GM21528 (cell line): ENCODE data around the gene RNF187.

Source experiments
- ATAC-seq: cut with Tn5 transposase; IDR thresholded peaks from one replicate; pipeline ENCODE4 v1.9.1; 2021; ENCODE audit warnings: mild to moderate bottlenecking, moderate library complexity; ENCODE audit not compliant: unreplicated experiment, low FRiP score

The RNF187 gene

GRCh38 chr1:228487336-228488124 lies at the start of gene RNF187:
Gene RNF187, plus strand, starts transcription at chr1:228487382.
- ATAC-seq, result peak; percentile 36

GRCh38 chr1:228437424-228437962 lies 49.7 kb upstream of the RNF187 start:
- no peak for ATAC-seq

- no peak for ATAC-seq
Measured at GRCh38 chr1:228438266-228438665, 48.9 kb upstream of the RNF187 start.

- no peak for ATAC-seq
Measured at GRCh38 chr1:228440761-228441500, 46.3 kb upstream of the RNF187 start.

GRCh38 chr1:228443395-228443794 lies 43.8 kb upstream of the RNF187 start:
- ATAC-seq, result no peak

- ATAC-seq, result no peak
Measured at GRCh38 chr1:228445490-228445842, 41.7 kb upstream of the RNF187 start.

GRCh38 chr1:228445843-228446650 lies 41.1 kb upstream of the RNF187 start:
- ATAC-seq, result no peak

- no peak for ATAC-seq
Measured at GRCh38 chr1:228446852-228447251, 40.3 kb upstream of the RNF187 start.

GRCh38 chr1:228448372-228448771 lies 38.8 kb upstream of the RNF187 start:
- no peak for ATAC-seq

- no peak for ATAC-seq
Measured at GRCh38 chr1:228450200-228450599, 37.0 kb upstream of the RNF187 start.

GRCh38 chr1:228452194-228453021 lies 34.8 kb upstream of the RNF187 start:
- ATAC-seq, result no peak

- no peak for ATAC-seq
Measured at GRCh38 chr1:228453022-228453560, 34.1 kb upstream of the RNF187 start.

- no peak for ATAC-seq
Measured at GRCh38 chr1:228453614-228454013, 33.6 kb upstream of the RNF187 start.

- no peak for ATAC-seq
Measured at GRCh38 chr1:228454238-228454637, 32.9 kb upstream of the RNF187 start.

GRCh38 chr1:228455715-228456114 lies 31.5 kb upstream of the RNF187 start:
- no peak for ATAC-seq

- no peak for ATAC-seq
Measured at GRCh38 chr1:228456252-228457016, 30.7 kb upstream of the RNF187 start.

- peak; percentile 17 for ATAC-seq
Measured at GRCh38 chr1:228457017-228457395, 30.2 kb upstream of the RNF187 start.

GRCh38 chr1:228457396-228458176 lies 29.6 kb upstream of the RNF187 start:
- ATAC-seq, result peak; percentile 88
